Endothelial cell (in vitro differentiated cells): ENCODE measurements around the gene TOM1L2. TPM values are rescaled to one million over a fixed set of nuclear protein-coding genes. Genes with fewer than 3 reads are reported as not detected.

ENCODE experiments used
- DNase-seq: peaks from one replicate; pipeline ENCODE4 v3.0.0; 2021; ENCODE audit warnings: low spot score
- H3K27ac Mint-ChIP-seq: one replicate; pipeline ENCODE4 v1.8.0; 2021; ENCODE audit warnings: mixed read lengths, inconsistent platforms; ENCODE audit not compliant: unreplicated experiment
- H3K27me3 Mint-ChIP-seq: one replicate; pipeline ENCODE4 v1.8.0; 2021; ENCODE audit warnings: mild to moderate bottlenecking, moderate library complexity, mixed read lengths, inconsistent platforms; ENCODE audit not compliant: unreplicated experiment
- H3K36me3 Mint-ChIP-seq: one replicate; pipeline ENCODE4 v1.8.0; 2021; ENCODE audit warnings: mild to moderate bottlenecking, low read depth, mixed read lengths, inconsistent platforms; ENCODE audit not compliant: unreplicated experiment
- H3K4me1 Mint-ChIP-seq: one replicate; pipeline ENCODE4 v1.8.0; 2021; ENCODE audit warnings: mild to moderate bottlenecking, mixed read lengths, inconsistent platforms; ENCODE audit not compliant: unreplicated experiment
- H3K4me3 Mint-ChIP-seq: one replicate; pipeline ENCODE4 v1.8.0; 2021; ENCODE audit warnings: mild to moderate bottlenecking, mixed read lengths, inconsistent platforms; ENCODE audit not compliant: unreplicated experiment
- H3K9me3 Mint-ChIP-seq: one replicate; pipeline ENCODE4 v1.8.0; 2021; ENCODE audit warnings: mixed read lengths, inconsistent platforms; ENCODE audit not compliant: unreplicated experiment
- total RNA-seq: library from RNA; stranded (reverse); fragmentation: NEBNext Ultra II Directional; extraction: Animal tissue kit (Norgen Biotek cat#: 25700); gene quantifications from one replicate; pipeline ENCODE4 v1.2.1, GENCODE V29; 2021; ENCODE audit not compliant: unreplicated experiment
- TF ChIP-seq, protein P1 (sequence below): fragments of 200-600 bp; sonication (generic); IDR thresholded peaks from one replicate; pipeline ENCODE4 v1.5.0; 2021; ENCODE audit warnings: antibody characterized with exemption; ENCODE audit not compliant: unreplicated experiment

Gene TOM1L2
- total RNA-seq, 1 donor from 2014 or later, result 26.9 TPM

DNA sequence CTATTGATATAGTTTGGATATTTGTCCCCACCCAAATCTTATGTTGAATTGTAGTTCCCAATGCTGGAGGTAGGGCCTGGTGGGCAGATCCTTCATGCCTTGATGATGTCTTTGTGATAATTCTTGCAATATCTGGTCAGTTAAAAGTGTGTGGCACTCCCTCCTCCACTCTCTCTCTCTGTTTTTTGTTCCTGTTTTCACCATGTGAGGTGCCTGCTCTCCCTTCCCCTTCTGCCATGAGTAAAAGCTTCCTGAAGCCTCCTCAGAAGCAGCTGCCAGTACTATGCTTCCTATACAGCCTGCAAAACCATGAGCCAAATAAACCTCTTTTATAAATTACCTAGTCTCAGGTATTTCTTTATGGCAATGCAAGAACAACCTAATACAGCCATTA lies 47.3 kb downstream of the TOM1L2 start:
- TF ChIP-seq, protein P1, sequence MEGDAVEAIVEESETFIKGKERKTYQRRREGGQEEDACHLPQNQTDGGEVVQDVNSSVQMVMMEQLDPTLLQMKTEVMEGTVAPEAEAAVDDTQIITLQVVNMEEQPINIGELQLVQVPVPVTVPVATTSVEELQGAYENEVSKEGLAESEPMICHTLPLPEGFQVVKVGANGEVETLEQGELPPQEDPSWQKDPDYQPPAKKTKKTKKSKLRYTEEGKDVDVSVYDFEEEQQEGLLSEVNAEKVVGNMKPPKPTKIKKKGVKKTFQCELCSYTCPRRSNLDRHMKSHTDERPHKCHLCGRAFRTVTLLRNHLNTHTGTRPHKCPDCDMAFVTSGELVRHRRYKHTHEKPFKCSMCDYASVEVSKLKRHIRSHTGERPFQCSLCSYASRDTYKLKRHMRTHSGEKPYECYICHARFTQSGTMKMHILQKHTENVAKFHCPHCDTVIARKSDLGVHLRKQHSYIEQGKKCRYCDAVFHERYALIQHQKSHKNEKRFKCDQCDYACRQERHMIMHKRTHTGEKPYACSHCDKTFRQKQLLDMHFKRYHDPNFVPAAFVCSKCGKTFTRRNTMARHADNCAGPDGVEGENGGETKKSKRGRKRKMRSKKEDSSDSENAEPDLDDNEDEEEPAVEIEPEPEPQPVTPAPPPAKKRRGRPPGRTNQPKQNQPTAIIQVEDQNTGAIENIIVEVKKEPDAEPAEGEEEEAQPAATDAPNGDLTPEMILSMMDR, result no peak
- Mint-ChIP-seq H3K36me3 (no peaks in the 10 kb centered on the region), H3K4me1 (peaks cover 31% of the 10 kb centered on the region), H3K27me3 (peaks cover 8% of the 10 kb centered on the region), H3K27ac (no peak overlapping the region), H3K9me3 (no peaks in the 10 kb centered on the region), H3K4me3 (no peak overlapping the region)
- DNase-seq, result no peak

DNA sequence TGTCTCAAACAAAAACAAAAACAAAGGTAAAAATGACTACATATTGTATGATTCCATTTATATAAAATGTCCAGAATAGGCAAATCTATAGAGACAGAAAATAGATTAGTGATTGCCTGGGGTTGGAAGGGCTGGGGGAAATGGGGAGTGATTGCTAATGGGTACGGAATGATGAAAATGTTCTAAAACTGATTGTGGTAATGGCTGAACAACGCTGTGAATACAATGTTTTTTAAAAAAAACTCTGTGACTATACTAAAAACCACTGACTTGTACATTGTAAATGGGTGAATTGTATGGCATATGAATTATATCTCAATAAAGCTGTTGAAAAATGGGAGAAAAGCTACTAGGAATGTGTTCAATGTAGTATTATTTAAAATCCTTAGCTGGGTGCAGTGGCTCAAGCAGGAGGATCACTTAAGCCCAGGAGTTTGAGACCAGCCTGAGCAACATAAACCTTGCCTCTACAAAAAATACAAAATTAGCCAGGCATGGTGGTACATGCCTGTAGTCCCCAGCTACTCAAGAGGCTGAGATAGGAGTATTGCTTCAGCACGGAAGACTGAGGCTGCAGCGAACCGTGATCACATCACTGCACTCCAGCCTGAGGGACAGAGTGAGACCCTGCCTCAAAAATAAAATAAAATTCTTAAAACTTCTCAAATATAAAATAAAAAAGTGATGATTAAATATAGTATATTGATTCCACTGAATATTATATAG lies 47.9 kb downstream of the TOM1L2 start:
- Mint-ChIP-seq H3K4me1 (peaks cover 37% of the 10 kb centered on the region), H3K27ac (no peak overlapping the region)

DNA sequence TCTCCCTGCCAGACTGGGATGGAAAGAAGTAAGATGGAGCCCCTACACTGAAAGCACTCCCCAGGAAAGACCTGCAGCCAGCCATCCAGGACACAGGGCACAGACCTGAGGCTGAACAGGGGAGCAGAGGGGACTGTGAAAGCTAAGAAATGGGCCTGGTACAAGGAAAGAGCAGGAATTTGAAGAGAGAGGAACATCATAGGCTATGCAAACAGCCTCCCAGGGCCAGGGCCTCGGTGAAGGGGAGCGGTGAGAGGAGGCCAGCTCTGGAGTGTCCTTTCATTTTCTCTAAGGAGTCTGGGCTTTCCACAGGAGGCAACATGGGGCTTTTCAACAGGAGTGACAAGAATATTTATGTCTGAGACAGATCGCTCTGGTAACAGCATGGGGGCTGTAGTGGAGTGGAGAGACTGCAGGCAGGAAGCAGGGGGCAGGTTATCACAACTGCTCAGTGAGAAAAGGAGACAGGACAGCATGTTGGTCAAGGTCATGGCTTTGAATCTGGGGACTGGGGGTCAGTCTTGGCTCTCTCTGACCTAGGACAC lies 50.1 kb downstream of the TOM1L2 start:
- Mint-ChIP-seq H3K9me3 (no peaks in the 10 kb centered on the region), H3K4me3 (no peak overlapping the region), H3K4me1 (peaks cover 33% of the 10 kb centered on the region)

More for the DNA sequence above, 47.9 kb downstream of the TOM1L2 start:
- TF ChIP-seq, protein P1, result no peak
- Mint-ChIP-seq H3K27me3 (peaks cover 8% of the 10 kb centered on the region), H3K4me3 (no peak overlapping the region), H3K9me3 (no peaks in the 10 kb centered on the region), H3K36me3 (no peaks in the 10 kb centered on the region)
- no peak for DNase-seq

DNA sequence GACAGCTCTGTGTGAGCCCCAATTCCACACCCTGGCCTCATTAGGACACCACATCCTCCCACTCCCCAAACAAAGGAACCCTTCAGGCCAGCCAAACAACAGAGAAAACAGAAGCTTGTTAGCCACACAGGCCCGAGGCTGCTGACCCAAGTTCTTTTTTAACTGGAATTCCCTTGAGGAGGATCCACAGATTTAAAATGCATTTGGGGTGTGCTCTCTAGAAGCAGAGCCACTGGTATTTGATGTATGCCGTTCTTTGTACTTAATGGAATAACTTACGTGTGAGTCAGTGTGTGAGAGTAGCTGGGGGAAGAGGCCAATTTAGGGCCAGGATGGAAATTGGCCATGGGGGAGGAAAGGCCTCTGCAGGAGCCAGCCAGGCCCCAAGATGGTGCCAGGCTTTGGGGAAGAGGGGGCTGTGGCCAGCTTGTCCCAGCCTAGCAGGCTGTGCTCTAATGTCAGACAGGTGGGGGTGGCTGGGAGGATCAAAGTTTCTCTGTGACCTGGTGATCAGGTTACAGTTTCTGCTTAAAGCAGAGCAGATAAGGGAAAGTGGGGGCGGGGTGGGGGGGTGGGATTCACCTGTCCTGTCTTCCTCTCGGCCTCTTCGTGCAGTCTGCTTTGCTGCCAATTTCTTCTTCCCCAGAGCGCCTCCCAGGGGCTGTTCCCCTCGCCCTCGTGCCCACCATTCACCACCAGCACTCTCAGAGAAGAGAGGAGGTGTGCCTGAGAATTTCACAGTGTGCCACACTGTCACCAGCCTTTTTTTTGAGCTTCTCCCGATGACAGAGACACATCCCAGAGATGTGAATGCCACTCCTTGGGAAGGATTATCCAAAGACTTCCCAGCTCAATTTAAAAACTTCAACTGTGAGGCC lies 50.8 kb downstream of the TOM1L2 start:
- TF ChIP-seq, protein P1, result no peak
- Mint-ChIP-seq H3K4me1 (peaks cover 33% of the 10 kb centered on the region), H3K36me3 (no peaks in the 10 kb centered on the region), H3K9me3 (no peaks in the 10 kb centered on the region), H3K27ac (peak overlapping the region; percentile 76), H3K27me3 (peaks cover 8% of the 10 kb centered on the region), H3K4me3 (no peak overlapping the region)
- DNase-seq, result no peak

More for the DNA sequence above, 50.1 kb downstream of the TOM1L2 start:
- Mint-ChIP-seq H3K27ac (peak overlapping the region; percentile 76), H3K27me3 (peaks cover 8% of the 10 kb centered on the region), H3K36me3 (no peaks in the 10 kb centered on the region)
- TF ChIP-seq, protein P1, result no peak
- no peak for DNase-seq
